ENCODE data around the gene LIN28A. TPM values are rescaled to one million over a fixed set of nuclear protein-coding genes. Genes with fewer than 3 reads are reported as not detected.
A peak's percentile ranks its signal among the peaks of the same experiment; 100 is the strongest.

Gene LIN28A
- total and polyA plus RNA-seq, 10 of the 15 experiments (the other 5 are each of a cell fraction or from before 2014, with no cell fraction given) = 0.13 to 0.59 (median 0.30) TPM; not detected in 7

GRCh38 chr1:26471498-26472319 lies 61.1 kb downstream of the LIN28A start:
- FAIRE-seq = no peak
- TF ChIP-seq LARP7 (IDR thresholded peaks at IDR 0.05) (no peak; the same call in 1 of the 2 replicates), IRF5 (IDR thresholded peaks at IDR 0.05; ENCODE audit: borderline replicate concordance) (no peak), NR2F1 (conservative IDR thresholded peaks at IDR 0.05) (no peak), POLR2A (IDR thresholded peaks at IDR 0.05; ENCODE audit: low read depth, low read length) (peak; percentile 41), TCF3 (IDR thresholded peaks at IDR 0.05; ENCODE audit: borderline replicate concordance, insufficient read depth, low read depth, low read length) (0 out of 2 replicates have a peak, but pooled peaks have one; percentile 5), POLR2AphosphoS5 (IDR thresholded peaks at IDR 0.05; ENCODE audit: low read length) (no peak), MXI1 (IDR thresholded peaks at IDR 0.05; ENCODE audit: low read depth, low read length) (peak; percentile 81; the same call in 1 of the 2 replicates), CHD4 (IDR thresholded peaks at IDR 0.05) (no peak), ZZZ3 (IDR thresholded peaks at IDR 0.05; ENCODE audit: control insufficient read depth, insufficient read length, low read depth) (no peak), DPF2 (IDR thresholded peaks at IDR 0.05) (0 out of 2 replicates have a peak, but pooled peaks have one; percentile 8), SIN3A (IDR thresholded peaks at IDR 0.05; ENCODE audit: low read depth, low read length) (peak; percentile 86; the same call in 1 of the 2 replicates), EED (IDR thresholded peaks at IDR 0.05; ENCODE audit: low read depth) (peak; percentile 36; the same call in 1 of the 2 replicates), NKRF (conservative IDR thresholded peaks at IDR 0.05) (peak; percentile 86), GATAD2B (conservative IDR thresholded peaks at IDR 0.05; ENCODE audit: low read depth) (peak; percentile 8; the same call in 1 of the 2 replicates), BACH1 (IDR thresholded peaks at IDR 0.05; ENCODE audit: borderline replicate concordance) (no peak), BCL3 (IDR thresholded peaks at IDR 0.05; ENCODE audit: borderline replicate concordance, insufficient read depth, low read depth, low read length, poor library complexity, severe bottlenecking) (peak; percentile 32)

More at GRCh38 chr1:26471498-26472319, 61.1 kb downstream of the LIN28A start:
- intact Hi-C loops (cut with micrococcal nuclease; ENCODE audit: unreplicated experiment) = no loop called here
- ChIA-PET CTCF (interaction anchor here (0.9 to 3.6 kb wide), 11 partner anchors 10 to 94 kb away, joined by 3 to 23 read pairs (median 4); partner anchors contain the start of gene DHDDS), POLR2A (interaction anchor here (0.6 to 4.5 kb wide), 5 partner anchors 9 to 153 kb away, joined by 3 to 24 read pairs (median 5); partner anchors contain the start of genes CD52 and DHDDS), SMC1A (ENCODE audit: uncharacterized antibody, unreplicated experiment) (interaction anchor here (0.8 to 1.2 kb wide), 2 partner anchors 28 to 367 kb away, joined by 3 read pairs; no protein-coding TSS in a partner anchor), RAD21 (ENCODE audit: unreplicated experiment) (interaction anchor here (0.7 to 2.8 kb wide), 2 partner anchors 29 to 54 kb away, joined by 3 to 12 read pairs; no protein-coding TSS in a partner anchor)
- H3K9ac ChIP-seq (ENCODE audit: control insufficient read depth, insufficient read depth, low read length) = peak overlapping the region; percentile 83
- DNase-seq (ENCODE audit: low read depth, low spot score) = no peak
- WGBS (ENCODE audit: insufficient coverage, insufficient replicate concordance, low lambda C conversion rate, missing lambda C conversion rate) = 2% methylated on average over 51 of the region's 52 CpGs
- H3K27ac ChIP-seq (ENCODE audit: control insufficient read depth, insufficient read depth) = peak overlapping the region; percentile 98
- H3K9me3 ChIP-seq (replicated peaks; ENCODE audit: control insufficient read depth, insufficient read depth, low read length) = no peaks in the 10 kb centered on the region
- H2AFZ ChIP-seq (ENCODE audit: control insufficient read depth, low read depth, low read length) = peak overlapping the region; percentile 35; the same call in 1 of the 2 replicates
- peak; percentile 35 for ATAC-seq
- H3K4me3 ChIP-seq = peak overlapping the region; percentile 84
- peaks cover 25% of the 10 kb centered on the region for H3K79me2 ChIP-seq (ENCODE audit: control insufficient read depth, insufficient read depth, low read length)
- BruUV-seq (replicated peaks) = TSS peak; percentile 67
- peak overlapping the region; percentile 98 for H3K4me2 ChIP-seq (ENCODE audit: control insufficient read depth, insufficient read depth)
- peaks cover 11 to 29% of the 10 kb centered on the region in 2 experiments for H3K36me3 ChIP-seq (ENCODE audit: control insufficient read depth in 2 of 2, insufficient read depth in 2 of 2, low read length in 1 of 2)
- H3K27me3 ChIP-seq (replicated peaks in 1 of 2; ENCODE audit: control insufficient read depth in 2 of 2, insufficient read depth in 2 of 2, low read length in 1 of 2) = no peaks in the 10 kb centered on the region
- in situ Hi-C loops (cut with MboI) = no loop called here
- H4K20me1 ChIP-seq (ENCODE audit: control insufficient read depth, insufficient read depth) = no peaks in the 10 kb centered on the region; the same call in 1 of the 2 replicates
- peaks cover 19% of the 10 kb centered on the region for H3K4me1 ChIP-seq (ENCODE audit: control insufficient read depth, insufficient read depth, low read length)
